ENCODE measurements around the gene RAD51B.

GRCh38 chr14:67998834-67999233 is 179.3 kb downstream of the RAD51B start:
- TF ChIP-seq POLR2AphosphoS5 (IDR thresholded peaks at IDR 0.05; ENCODE audit: low read depth, low read length) (no peak), POLR2A (IDR thresholded peaks at IDR 0.05; ENCODE audit: low read depth, low read length) (no peak), SPI1 (IDR thresholded peaks at IDR 0.05; ENCODE audit: low read depth, low read length) (no peak), TAF1 (IDR thresholded peaks at IDR 0.05; ENCODE audit: low read depth, low read length) (no peak)

Measured in GM12891 (cell line).